Esophagus muscularis mucosa (tissue), 4 donors: ENCODE data around the gene RADIL. TPM values are rescaled to one million over a fixed set of nuclear protein-coding genes. Genes with fewer than 3 reads are reported as not detected.

Experiments
- DNase-seq: peaks from one replicate; pipeline ENCODE4 v3.0.0-alpha.2; 2017; ENCODE audit errors: extremely low spot score
- H3K27ac ChIP-seq, 4 donors: fragments of 200-600 bp; sonication (generic); replicated peaks in 1 of 4; 1 replicate in 3 of 4; 2 replicates in 1 of 4; pipeline ENCODE4 v1.5.1; 2016 to 2019; ENCODE audit warnings: mild to moderate bottlenecking in 1 of 4
- H3K27me3 ChIP-seq, 4 donors: fragments of 200-600 bp; sonication (generic); one replicate each; pipeline versions ENCODE4 v1.5.1 to v1.6.0; 2016 to 2019
- H3K36me3 ChIP-seq, 4 donors: fragments of 200-600 bp; sonication (generic); one replicate each; pipeline ENCODE4 v1.5.1; 2016 to 2019
- H3K4me1 ChIP-seq, 4 donors: fragments of 200-600 bp; sonication (generic); one replicate each; pipeline ENCODE4 v1.5.1; 2016 to 2019
- H3K4me3 ChIP-seq, 4 donors: fragments of 200-600 bp; sonication (generic); 1 replicate in 2 of 4; 2 replicates in 2 of 4; pipeline ENCODE4 v1.5.1; 2016 to 2019; ENCODE audit warnings: mild to moderate bottlenecking in 4 of 4, moderate library complexity in 1 of 4
- H3K9me3 ChIP-seq, 4 donors: fragments of 200-600 bp; sonication (generic); 1 replicate in 3 of 4; 2 replicates in 1 of 4; pipeline ENCODE4 v1.5.1; 2016 to 2019
- EP300 ChIP-seq: sonication (generic); formaldehyde crosslinking; IDR thresholded peaks from one replicate; pipeline ENCODE4 v1.6.1; 2017; ENCODE audit warnings: antibody characterized with exemption
- POLR2A ChIP-seq: fragments of 450-650 bp; IDR thresholded peaks from one replicate; pipeline ENCODE4 v1.6.1; 2017; ENCODE audit warnings: antibody characterized with exemption, moderate library complexity, mild to moderate bottlenecking, low read depth
- POLR2AphosphoS5 ChIP-seq, 2 donors: sonication (generic); formaldehyde crosslinking; IDR thresholded peaks; one replicate each; pipeline ENCODE4 v1.6.1; 2017; ENCODE audit warnings: antibody characterized with exemption in 2 of 2
- WGBS: methylation state at CpG from one replicate; pipeline ENCODE4 v1.1.5; 2018; 5-methylcytosine and 5-hydroxymethylcytosine counted together
- intact Hi-C: fragments of 100-400 bp; cut with DNase I; formaldehyde crosslinking; loops from one replicate; pipeline ENCODE4 v1.15.1; 2023
- total RNA-seq, 4 donors: library from RNA; depleted of rRNA; stranded (reverse); fragments of >200 nt; gene quantifications; one replicate each; pipeline versions ENCODE4 v1.1.0 to v1.2.1, GENCODE V29; 2016
- TF ChIP-seq, protein P1 (sequence below), 3 experiments: fragments of 200-600 bp in 2 of 3; fragments of 450-650 bp in 1 of 3; sonication (generic) in 2 of 3; IDR thresholded peaks; one replicate each; pipeline ENCODE4 v1.5.1; 2017 to 2019; ENCODE audit warnings: antibody characterized with exemption in 3 of 3, mild to moderate bottlenecking in 2 of 3, moderate library complexity in 1 of 3

Gene RADIL
- total RNA-seq, 4 donors from 2014 or later, result 6.5 to 12.9 (median 12.1) TPM

DNA sequence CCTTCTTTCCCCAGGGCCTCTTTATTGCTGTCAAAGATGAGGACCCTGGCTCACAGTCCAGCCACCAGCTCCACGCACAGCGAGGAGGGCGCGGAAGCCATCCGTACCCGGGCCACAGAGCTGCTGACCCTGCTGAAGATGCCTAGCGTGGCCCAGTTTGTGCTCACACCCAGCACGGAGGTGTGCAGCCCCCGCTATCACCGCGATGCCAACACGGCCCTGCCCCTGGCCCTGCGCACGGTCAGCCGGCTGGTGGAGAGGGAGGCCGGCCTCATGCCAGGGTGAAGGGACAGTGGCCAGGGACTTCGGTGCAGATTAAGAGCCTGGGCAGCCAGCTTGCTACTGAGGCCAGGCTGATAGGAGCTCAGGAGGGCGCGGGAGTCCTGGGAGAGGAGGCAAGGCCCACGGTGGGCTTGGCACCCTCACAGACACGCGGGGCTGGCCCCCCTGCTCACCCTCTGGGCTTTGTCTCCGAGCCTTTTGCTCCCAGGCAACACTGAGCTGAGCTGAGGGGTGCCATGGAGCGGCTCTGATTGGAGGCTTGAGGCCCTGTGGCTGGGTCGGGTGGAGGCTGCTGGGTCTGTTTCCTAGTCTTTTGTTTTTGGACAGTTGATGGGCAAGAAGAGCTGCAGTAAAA lies 92.3 kb downstream of the RADIL start:
- intact Hi-C loops, result no loop called here
- H3K4me1 ChIP-seq, result peaks cover 0 to 25% (median 23%) of the 10 kb centered on the region in 4 donors
- H3K27me3 ChIP-seq, result no peaks in the 10 kb centered on the region
- WGBS, result 94% methylated on average over 6 of the region's 25 CpGs
- peak overlapping the region in 2 of 4 donors; percentile 61 to 71 for H3K27ac ChIP-seq
- H3K36me3 ChIP-seq, result peaks cover 39 to 81% (median 56%) of the 10 kb centered on the region in 4 donors
- H3K4me3 ChIP-seq, result no peak overlapping the region
- H3K9me3 ChIP-seq, result no peaks in the 10 kb centered on the region
- no peak for DNase-seq
- TF ChIP-seq POLR2A, result no peak
- no peak for TF ChIP-seq POLR2AphosphoS5 (IDR thresholded peaks at IDR 0.05)
- TF ChIP-seq, protein P1, sequence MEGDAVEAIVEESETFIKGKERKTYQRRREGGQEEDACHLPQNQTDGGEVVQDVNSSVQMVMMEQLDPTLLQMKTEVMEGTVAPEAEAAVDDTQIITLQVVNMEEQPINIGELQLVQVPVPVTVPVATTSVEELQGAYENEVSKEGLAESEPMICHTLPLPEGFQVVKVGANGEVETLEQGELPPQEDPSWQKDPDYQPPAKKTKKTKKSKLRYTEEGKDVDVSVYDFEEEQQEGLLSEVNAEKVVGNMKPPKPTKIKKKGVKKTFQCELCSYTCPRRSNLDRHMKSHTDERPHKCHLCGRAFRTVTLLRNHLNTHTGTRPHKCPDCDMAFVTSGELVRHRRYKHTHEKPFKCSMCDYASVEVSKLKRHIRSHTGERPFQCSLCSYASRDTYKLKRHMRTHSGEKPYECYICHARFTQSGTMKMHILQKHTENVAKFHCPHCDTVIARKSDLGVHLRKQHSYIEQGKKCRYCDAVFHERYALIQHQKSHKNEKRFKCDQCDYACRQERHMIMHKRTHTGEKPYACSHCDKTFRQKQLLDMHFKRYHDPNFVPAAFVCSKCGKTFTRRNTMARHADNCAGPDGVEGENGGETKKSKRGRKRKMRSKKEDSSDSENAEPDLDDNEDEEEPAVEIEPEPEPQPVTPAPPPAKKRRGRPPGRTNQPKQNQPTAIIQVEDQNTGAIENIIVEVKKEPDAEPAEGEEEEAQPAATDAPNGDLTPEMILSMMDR (IDR thresholded peaks at IDR 0.05), result no peak
- no peak for TF ChIP-seq EP300

DNA sequence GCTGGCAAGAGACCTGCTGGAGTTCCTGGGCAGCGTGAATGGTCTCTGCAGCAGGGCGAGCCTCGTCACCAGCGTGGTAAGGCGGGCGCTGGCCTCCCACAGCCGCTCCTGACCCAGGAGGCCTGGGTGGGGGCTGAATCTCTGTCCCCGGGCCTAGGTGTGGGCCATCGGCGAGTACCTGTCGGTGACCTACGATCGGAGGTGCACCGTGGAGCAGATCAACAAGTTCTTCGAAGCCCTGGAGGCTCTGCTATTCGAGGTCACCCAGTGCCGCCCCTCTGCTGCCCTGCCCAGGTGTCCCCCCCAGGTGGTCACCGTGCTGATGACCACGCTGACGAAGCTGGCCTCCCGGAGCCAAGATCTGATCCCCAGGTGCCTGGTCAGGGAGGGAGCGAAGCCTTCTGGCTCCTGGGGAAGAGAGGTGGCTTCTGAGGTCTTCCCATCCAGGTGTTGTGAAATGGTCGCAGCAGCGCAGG lies 93.0 kb downstream of the RADIL start:
- Histone ChIP-seq H3K27ac (no peak overlapping the region), H3K4me1 (peaks cover 0 to 25% (median 23%) of the 10 kb centered on the region in 4 donors), H3K36me3 (peaks cover 46 to 88% (median 63%) of the 10 kb centered on the region in 4 donors), H3K27me3 (no peaks in the 10 kb centered on the region), H3K9me3 (no peaks in the 10 kb centered on the region), H3K4me3 (no peak overlapping the region)
- no peak for DNase-seq
- intact Hi-C loops, result no loop called here
- TF ChIP-seq EP300, result no peak
- no peak for TF ChIP-seq POLR2AphosphoS5 (IDR thresholded peaks at IDR 0.05)
- TF ChIP-seq, protein P1 (IDR thresholded peaks at IDR 0.05), result no peak
- no peak for TF ChIP-seq POLR2A
- WGBS, result 100% methylated on average over 2 of the region's 24 CpGs

DNA sequence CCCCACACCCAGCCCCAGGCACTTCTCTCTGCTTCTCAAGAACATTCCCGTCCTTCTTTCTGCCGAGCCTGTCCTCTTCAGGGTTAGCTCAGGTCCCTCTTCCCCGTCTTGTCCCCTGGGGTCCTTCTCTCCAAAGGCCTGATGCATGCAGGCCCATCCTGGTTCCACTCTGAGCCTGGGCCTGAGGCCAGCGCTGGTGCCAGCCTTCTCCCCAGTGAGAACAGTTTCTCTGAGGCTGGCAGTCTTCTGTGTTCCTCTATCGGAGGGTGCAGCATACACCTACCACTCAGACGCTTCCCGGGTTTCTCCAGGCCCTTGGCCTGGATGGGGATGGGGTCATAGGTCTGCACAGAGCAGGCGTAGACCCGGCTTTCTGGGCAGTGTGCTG lies 93.4 kb downstream of the RADIL start:
- no peak for TF ChIP-seq POLR2A
- no peak for TF ChIP-seq EP300
- TF ChIP-seq, protein P1 (IDR thresholded peaks at IDR 0.05), result no peak
- no peak for TF ChIP-seq POLR2AphosphoS5 (IDR thresholded peaks at IDR 0.05)
- 93% methylated on average over 7 of the region's 9 CpGs for WGBS
- intact Hi-C loops, result no loop called here

DNA sequence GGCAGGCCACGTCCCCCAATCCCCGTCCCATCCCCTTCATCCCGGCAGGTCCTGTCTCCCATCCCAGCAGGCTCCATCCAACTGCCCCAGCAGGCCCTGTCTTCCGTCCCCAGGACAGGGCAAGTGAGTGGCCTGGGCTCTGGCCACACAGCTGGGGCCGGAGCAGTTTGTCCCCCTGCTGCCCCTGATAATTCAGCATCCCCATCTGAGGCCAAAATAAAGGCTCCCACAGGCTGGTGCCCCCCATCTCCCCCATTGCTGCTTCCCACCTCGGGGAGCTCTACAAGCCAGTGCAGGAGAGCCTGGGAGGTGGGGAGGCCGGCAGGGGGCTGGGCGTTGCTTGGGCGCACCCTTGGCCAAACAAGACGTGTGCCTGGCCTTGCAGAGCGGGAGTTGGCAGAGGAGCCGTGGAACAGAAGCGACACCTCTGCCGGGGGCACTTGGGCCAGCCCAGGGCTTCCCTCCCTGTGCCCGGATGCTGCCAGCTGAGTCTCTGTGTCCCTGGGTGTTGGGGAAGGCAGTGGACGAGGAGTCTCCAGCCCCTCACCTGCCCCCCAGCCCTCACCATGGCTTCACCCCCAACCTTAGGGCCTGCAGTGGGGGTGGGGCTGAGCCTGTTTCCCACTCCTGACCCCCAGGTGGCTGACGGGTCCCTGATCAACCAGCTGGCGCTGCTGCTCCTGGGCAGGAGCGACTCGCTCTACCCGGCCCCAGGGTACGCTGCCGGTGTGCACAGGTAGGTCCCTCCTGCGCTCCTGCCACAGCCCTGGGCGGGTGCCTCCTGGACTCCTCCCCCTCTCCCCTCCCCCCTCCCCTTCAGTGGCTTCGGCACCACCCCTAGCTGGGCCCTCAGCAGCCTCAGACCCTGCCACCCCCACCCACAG lies 94.1 kb downstream of the RADIL start:
- Histone ChIP-seq H3K4me3 (no peak overlapping the region), H3K9me3 (no peaks in the 10 kb centered on the region), H3K27ac (no peak overlapping the region), H3K36me3 (peaks cover 56 to 94% (median 74%) of the 10 kb centered on the region in 4 donors), H3K27me3 (no peaks in the 10 kb centered on the region), H3K4me1 (peaks cover 0 to 25% (median 23%) of the 10 kb centered on the region in 4 donors)
- WGBS, result 88% methylated on average over 22 of the region's 26 CpGs
- intact Hi-C loops, result no loop called here
- DNase-seq, result no peak
- TF ChIP-seq EP300 (no peak), POLR2AphosphoS5 (IDR thresholded peaks at IDR 0.05) (no peak), POLR2A (no peak)
- TF ChIP-seq, protein P1 (IDR thresholded peaks at IDR 0.05), result no peak

More for the DNA sequence above, 93.4 kb downstream of the RADIL start:
- Histone ChIP-seq H3K27me3 (no peaks in the 10 kb centered on the region), H3K4me1 (peaks cover 0 to 25% (median 23%) of the 10 kb centered on the region in 4 donors), H3K36me3 (peaks cover 51 to 93% (median 67%) of the 10 kb centered on the region in 4 donors), H3K27ac (no peak overlapping the region), H3K4me3 (no peak overlapping the region), H3K9me3 (no peaks in the 10 kb centered on the region)
- DNase-seq, result no peak
